Measurements from ENCODE around the gene ACER2. TPM values are rescaled to one million over a fixed set of nuclear protein-coding genes. Genes with fewer than 3 reads are reported as not detected.

Gene ACER2
- total RNA-seq, 4 donors from 2014 or later: 10.4 to 38.1 (median 20.9) TPM

DNA sequence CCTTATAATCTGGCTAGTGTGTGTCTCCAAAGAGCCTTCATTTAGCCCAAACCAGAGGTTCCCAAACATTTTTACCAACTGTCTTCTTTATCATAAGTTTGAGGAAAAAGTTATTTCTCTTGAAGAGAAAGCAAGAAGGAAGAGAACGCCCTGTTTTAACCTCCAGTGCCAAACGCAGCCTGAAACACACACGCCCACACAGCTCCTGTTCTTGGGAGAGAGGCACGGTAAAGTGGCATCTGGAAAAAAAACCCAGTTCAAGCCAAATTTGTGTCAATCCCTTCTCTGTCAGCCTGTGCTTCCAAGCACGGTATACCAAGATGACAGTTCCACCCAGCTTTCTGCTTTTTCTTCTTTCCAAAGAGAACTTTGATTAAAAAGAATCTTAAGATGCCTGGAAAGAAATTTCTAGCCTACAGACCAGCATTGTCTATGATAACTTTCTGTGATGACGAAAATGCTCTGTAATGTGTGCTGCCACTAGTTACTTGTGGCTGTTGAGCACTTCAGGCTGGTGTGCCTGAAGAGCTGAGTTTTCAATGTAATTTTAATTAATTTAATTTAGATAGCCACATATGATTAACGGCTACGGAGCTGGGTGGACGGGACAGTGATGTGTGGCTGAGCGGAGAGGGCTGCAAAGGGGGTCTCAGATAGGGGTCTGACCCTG, 62.3 kb downstream of the ACER2 start:
- TF ChIP-seq, protein P1, sequence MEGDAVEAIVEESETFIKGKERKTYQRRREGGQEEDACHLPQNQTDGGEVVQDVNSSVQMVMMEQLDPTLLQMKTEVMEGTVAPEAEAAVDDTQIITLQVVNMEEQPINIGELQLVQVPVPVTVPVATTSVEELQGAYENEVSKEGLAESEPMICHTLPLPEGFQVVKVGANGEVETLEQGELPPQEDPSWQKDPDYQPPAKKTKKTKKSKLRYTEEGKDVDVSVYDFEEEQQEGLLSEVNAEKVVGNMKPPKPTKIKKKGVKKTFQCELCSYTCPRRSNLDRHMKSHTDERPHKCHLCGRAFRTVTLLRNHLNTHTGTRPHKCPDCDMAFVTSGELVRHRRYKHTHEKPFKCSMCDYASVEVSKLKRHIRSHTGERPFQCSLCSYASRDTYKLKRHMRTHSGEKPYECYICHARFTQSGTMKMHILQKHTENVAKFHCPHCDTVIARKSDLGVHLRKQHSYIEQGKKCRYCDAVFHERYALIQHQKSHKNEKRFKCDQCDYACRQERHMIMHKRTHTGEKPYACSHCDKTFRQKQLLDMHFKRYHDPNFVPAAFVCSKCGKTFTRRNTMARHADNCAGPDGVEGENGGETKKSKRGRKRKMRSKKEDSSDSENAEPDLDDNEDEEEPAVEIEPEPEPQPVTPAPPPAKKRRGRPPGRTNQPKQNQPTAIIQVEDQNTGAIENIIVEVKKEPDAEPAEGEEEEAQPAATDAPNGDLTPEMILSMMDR (IDR thresholded peaks at IDR 0.05): no peak
- ATAC-seq (ENCODE audit: low FRiP score) (peak; percentile 34), DNase-seq (ENCODE audit: low spot score) (no peak)

DNA sequence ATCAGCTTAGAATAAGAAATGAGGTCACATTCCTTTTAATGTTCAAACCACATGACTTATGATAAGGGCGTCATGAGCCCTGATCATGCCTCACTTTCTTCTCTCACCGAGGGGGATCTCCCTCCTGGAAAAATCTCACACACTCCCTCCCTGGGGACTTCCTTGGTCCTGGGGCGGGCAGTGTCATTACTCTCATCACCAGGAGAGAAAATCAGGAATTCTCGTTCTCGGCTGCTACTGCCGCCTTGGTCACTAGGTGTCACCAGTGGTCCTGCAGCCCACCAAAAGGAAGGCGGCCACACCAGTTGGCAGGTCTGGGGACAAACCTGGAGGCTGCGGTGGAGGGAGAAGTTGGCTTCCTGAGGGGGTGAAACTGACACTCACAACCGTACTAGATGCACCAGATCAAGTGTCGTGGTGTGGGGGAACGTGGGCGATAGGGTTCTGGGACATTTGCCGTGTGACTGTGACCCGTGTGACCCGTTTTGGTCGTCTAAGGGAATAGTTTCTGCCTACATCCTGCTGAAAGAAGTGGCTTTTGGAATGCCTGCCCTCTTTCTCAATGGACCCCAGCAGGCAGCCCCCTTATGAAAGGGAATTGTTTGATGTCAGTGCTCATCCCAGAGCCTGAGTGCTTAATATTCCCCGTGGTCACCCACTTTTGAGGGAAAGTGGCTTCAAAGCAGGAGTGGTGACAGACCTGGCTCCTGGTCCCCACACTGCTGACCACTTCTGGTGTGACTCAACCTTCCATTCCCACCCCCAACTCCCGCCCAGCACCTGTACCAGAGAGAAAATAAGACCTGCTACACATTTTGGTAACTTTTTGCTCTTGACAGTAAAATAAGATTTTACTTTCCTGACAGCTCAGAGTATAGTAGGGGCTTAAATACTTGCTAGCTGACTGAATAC, 63.2 kb downstream of the ACER2 start:
- TF ChIP-seq, protein P1 (IDR thresholded peaks at IDR 0.05): peak in 1 of 3 donors; percentile 17
- DNase-seq (ENCODE audit: low spot score): no peak

DNA sequence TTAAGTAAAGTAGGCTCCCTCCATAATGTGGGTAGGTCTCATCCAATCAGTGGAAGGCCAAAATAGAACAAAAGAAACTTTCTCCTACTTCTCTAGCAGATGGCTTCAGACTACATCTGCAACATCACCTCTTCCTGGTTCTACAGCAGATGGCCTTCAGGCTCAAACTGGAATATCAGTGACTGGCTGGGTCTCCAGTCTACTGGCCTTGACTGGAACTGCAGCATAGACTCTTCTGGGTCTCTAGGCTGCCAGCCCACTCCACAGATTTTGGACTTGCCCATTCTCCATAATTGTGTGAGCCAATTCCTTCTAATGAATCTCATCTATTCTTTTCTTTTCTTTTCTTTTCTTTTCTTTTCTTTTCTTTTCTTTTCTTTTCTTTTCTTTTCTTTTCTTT, 64.8 kb downstream of the ACER2 start:
- TF ChIP-seq, protein P1 (IDR thresholded peaks at IDR 0.05): no peak
- no peak for ATAC-seq (ENCODE audit: low FRiP score)
- no peak for DNase-seq (ENCODE audit: low spot score)

More for the DNA sequence above, 63.2 kb downstream of the ACER2 start:
- peak; percentile 49 for ATAC-seq (ENCODE audit: low FRiP score)

DNA sequence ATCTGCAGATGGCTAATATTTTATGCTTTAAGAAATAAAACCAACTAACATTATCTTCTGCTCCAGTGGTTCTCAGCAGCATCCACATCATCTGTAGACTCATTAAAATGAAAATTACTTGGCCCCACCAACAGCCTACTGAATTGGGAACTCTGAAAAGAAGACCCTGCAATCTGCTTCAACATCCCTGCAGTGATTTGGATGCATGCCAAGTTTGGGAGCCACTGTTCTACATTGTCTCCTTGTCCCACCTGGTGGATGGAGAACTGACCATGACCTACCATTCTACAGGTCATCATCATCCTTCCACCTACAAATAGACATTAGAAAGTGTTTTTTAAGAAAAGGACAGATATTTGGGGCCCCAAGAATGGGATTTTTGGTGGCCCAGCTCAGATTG, 71.1 kb downstream of the ACER2 start:
- DNase-seq (ENCODE audit: low spot score) (no peak), ATAC-seq (ENCODE audit: low FRiP score) (no peak)
- TF ChIP-seq, protein P1 (IDR thresholded peaks at IDR 0.05): no peak

DNA sequence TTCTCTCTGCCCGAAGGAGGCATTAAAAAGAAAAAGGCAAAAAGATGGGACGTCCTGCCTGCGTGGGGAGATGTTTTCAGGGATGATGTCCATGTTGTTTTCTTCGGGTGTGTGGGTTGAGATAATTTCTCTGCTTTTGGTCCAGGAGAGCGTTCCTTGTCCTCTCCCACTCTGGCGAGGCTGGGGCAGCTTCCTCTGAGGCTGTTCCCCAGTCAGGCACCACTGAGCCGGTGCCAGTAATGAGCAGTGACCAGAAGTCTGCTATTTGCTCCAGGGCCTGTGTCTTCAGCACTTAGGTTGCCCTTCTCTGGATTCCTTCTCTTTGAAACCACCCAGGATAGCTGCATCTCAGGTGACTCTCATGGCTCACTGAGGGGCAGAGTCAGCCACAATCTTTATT, 71.5 kb downstream of the ACER2 start:
- no peak for DNase-seq (ENCODE audit: low spot score)
- TF ChIP-seq, protein P1 (IDR thresholded peaks at IDR 0.05): no peak
- ATAC-seq (ENCODE audit: low FRiP score): no peak

DNA sequence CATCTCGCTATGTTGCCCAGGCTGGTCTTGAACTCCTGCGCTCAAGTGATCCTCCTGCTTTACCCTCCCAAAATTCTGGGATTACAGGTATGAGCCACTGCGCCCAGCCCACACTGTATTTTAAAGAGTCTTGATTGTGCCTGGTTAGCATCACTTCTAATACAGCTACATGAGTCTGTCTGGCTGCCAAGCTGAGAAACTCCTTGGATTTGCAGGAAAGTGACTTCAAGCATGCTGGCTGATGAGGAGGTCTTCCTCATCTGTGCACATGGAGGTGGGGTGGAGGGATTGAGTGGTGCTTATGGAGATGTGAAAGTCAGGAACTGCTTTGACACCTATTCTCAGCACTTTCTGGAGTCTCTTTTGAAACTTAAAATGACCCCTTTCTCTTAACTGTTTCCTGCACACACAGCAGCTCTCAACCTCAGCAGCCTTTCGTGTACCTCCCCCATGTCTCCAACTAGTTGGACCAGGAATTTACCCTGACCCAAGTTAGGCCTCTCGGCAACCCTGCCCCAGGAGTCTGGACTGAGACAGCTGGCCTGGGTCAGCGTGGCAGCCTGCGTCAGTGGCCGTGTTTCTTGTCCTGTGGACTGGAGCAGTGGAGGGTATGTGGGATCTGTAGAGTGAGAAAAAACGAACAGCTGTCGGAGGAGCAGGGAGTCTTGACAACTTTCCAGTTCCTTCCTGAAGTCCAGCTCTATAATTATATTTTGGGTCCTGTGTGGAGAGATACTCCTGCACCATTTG, 72.5 kb downstream of the ACER2 start:
- TF ChIP-seq, protein P1 (IDR thresholded peaks at IDR 0.05): no peak
- no peak for ATAC-seq (ENCODE audit: low FRiP score)
- no peak for DNase-seq (ENCODE audit: low spot score)

Measured in omental fat pad (tissue), 4 donors.